Sigmoid colon (tissue), 3 donors: ENCODE results near the gene PTRHD1.

Source experiments
- CTCF ChIP-seq, 4 experiments: fragments of 450-650 bp in 3 of 4; fragments of 200-600 bp in 1 of 4; IDR thresholded peaks; one replicate each; pipeline ENCODE4 v1.5.1; 2016 to 2019; ENCODE audit warnings: antibody characterized with exemption in 4 of 4, mild to moderate bottlenecking in 3 of 4, moderate library complexity in 2 of 4
- POLR2A ChIP-seq, 2 donors: fragments of 450-650 bp; IDR thresholded peaks; one replicate each; pipeline ENCODE4 v1.6.1; 2016; ENCODE audit warnings: antibody characterized with exemption in 2 of 2, mild to moderate bottlenecking in 2 of 2, moderate library complexity in 2 of 2

- TF ChIP-seq CTCF (IDR thresholded peaks at IDR 0.05) (no peak), POLR2A (IDR thresholded peaks at IDR 0.05) (no peak)
These were observed 4.5 kb upstream of the PTRHD1 start for GRCh38 chr2:24797644-24798043.
